Fibroblast of peridontal ligament (primary cell): ENCODE data around the gene COQ10B.

ENCODE experiments used
- DNase-seq: peaks from one replicate; pipeline ENCODE4 v3.0.0-alpha.2; 2010; ENCODE audit errors: extremely low read depth

COQ10B gene

GRCh38 chr2:197500503-197501131 lies 47.3 kb downstream of the COQ10B start:
- DNase-seq, result peak; percentile 34

DNA sequence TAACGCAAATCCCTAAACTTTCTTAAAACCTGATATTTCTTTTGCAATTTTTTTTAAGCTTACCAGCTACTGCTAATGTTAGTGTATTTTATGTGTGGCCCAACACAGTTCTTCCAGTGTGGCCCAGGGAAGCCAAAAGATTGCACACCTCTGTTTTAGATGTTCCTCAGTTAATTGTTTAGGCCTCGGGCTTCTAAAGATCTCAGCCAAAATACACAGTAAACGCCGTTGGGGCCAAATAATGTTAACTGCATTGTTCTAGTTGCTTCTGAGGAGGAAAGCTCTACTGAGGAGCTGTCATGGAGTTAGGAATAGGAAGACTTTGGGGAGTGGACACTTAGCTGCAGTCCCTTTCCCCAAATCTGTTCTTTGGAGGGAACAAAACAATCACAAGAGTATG lies 48.8 kb downstream of the COQ10B start:
- no peak for DNase-seq

DNA sequence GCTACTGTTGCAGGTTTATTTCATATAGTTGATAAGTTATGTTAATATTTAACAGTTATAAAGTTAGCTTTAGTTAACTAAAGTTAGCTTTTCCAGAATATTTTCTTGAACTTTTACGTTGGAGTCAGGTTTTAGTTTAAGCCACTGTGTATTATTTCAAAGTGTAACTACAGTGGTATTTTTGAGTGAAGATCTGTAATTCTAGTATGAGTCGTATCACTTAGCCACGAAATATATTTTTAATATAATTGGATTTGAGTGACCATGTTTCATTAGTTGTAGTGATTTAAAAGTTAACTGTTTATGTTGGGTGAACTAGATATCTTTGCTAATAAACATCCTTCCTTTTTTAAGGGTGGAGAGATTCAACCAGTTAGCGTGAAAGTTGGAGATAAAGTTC lies 49.3 kb downstream of the COQ10B start:
- no peak for DNase-seq

GRCh38 chr2:197504000-197504399 lies 50.6 kb downstream of the COQ10B start:
- DNase-seq, result no peak

DNA sequence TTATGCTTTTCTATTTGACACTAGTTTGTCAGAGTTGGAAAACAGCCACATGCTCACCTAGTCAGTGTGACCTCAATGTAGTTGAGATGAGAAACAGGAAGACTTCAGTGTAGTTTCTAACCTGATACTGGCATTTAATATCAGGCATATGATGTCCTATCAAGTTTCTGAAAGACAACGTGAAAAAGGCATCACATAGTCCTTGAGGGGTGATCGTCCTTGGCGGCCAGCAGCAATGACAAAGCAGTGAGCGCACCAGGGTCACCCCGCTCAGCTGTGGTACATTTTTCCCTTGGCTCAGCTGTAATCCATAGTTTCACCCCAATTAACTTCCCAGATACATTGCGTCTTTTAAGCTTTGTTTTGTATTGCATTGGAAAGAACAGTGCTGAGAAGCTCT lies 51.2 kb downstream of the COQ10B start:
- DNase-seq, result no peak

- no peak for DNase-seq
Measured at GRCh38 chr2:197506658-197507057, 53.3 kb downstream of the COQ10B start.

GRCh38 chr2:197513915-197514314 lies 60.6 kb downstream of the COQ10B start:
- DNase-seq, result no peak

GRCh38 chr2:197514754-197515153 lies 61.4 kb downstream of the COQ10B start:
- no peak for DNase-seq

DNA sequence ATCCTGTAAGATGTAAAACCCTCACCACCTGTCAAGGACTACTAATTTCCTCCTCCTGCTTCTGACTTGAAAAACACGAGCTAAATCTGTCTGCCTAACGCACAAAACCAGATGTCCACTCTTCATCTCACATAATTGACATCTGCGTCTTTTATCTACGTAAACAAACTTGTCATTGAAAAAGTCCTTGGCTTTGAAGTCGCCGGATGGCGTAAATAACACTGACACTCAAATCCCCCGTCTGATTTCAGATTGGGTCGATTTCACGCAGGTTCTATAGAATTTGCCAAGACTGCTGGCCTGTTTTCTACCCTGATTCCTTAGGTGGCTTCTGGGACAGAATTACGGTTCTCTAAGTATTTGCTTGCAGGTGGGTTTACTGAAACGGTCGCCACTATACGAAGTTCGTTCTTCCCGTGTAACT lies 62.0 kb downstream of the COQ10B start:
- peak; percentile 35 for DNase-seq

GRCh38 chr2:197515739-197516392 lies 62.5 kb downstream of the COQ10B start, which contains the start of gene MOB4:
TSS of gene MOB4 (plus strand) at chr2:197516066. CDS start at chr2:197516087, 21 bp downstream.
- DNase-seq, result peak; percentile 90

DNA sequence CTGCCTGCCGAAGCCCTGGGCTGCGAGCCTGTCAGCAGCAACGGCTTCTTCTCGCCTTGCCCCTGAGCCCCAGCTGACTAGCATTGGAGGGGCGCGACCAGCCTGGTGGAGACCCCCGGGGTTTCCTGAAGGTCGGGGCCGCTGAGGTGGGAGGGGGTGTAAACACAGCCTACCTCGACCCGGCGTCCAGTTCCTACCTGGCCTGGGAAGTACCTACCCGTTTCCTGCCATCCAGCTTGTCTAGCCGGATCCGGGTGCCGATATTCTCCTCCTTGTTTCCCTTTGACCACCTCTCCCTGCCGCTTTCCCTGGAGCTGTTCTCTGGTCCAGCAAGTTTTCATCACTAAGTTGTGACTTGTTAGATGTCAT lies 63.0 kb downstream of the COQ10B start:
- peak; percentile 26 for DNase-seq

- DNase-seq, result no peak
Measured at GRCh38 chr2:197517150-197517549, 63.8 kb downstream of the COQ10B start.
